Right lobe of liver (tissue), 6 donors: ENCODE data around the gene LRRC72. TPM values are rescaled to one million over a fixed set of nuclear protein-coding genes. Genes with fewer than 3 reads are reported as not detected.
"Not testable (repeated sequence)": the region's sequence is repeated elsewhere in the genome, so short reads cannot be mapped to it uniquely, and the experiment has no call there.

ENCODE experiments used
- ATAC-seq, 4 donors: fragments of 200-7000 bp; cut with Tn5 transposase; one replicate each; pipeline ENCODE4 v1.9.1; 2020; ENCODE audit warnings: mild to moderate bottlenecking in 4 of 4, moderate library complexity in 4 of 4
- DNase-seq, 3 donors: peaks; one replicate each; pipeline ENCODE4 v3.0.0-alpha.2; 2020
- H3K27ac ChIP-seq, 3 donors: fragments of 200-600 bp; one replicate each; pipeline ENCODE4 v1.8.0; 2022
- H3K27me3 ChIP-seq, 2 donors: fragments of 200-600 bp; one replicate each; pipeline ENCODE4 v1.8.0; 2022
- H3K36me3 ChIP-seq, 4 donors: fragments of 200-600 bp; sonication (generic) in 1 of 4; one replicate each; pipeline versions ENCODE4 v1.5.1 to v1.8.0; 2017 to 2022; ENCODE audit warnings: control low read depth in 1 of 4
- H3K4me1 ChIP-seq, 4 donors: fragments of 200-600 bp; sonication (generic) in 1 of 4; one replicate each; pipeline versions ENCODE4 v1.5.1 to v1.8.0; 2017 to 2022; ENCODE audit warnings: control low read depth in 1 of 4
- H3K4me3 ChIP-seq, 3 donors: fragments of 200-600 bp; one replicate each; pipeline ENCODE4 v1.8.0; 2022
- H3K9me3 ChIP-seq, 4 donors: fragments of 200-600 bp; sonication (generic) in 1 of 4; one replicate each; pipeline versions ENCODE4 v1.5.1 to v1.8.0; 2017 to 2022; ENCODE audit warnings: control low read depth in 1 of 4
- POLR2A ChIP-seq: fragments of 450-650 bp; IDR thresholded peaks from one replicate; pipeline ENCODE4 v1.6.1; 2017; ENCODE audit warnings: antibody characterized with exemption, mild to moderate bottlenecking
- WGBS: methylation state at CpG from one replicate; pipeline ENCODE4 v1.1.6; 2018; ENCODE audit warnings: low coverage, low lambda C conversion rate; ENCODE audit not compliant: insufficient coverage; ENCODE audit errors: missing lambda C conversion rate; 5-methylcytosine and 5-hydroxymethylcytosine counted together
- intact Hi-C, 2 donors: fragments of 100-400 bp; cut with DNase I; formaldehyde crosslinking; loops; one replicate each; pipeline versions ENCODE4 v1.11.2 to v1.14.1; 2022
- total RNA-seq, 6 experiments: library from RNA; depleted of rRNA in 2 of 6; stranded (reverse); fragments of >200 nt in 2 of 6; fragmentation: NEBNext Ultra II Directional in 3 of 6; extraction: Animal tissue kit (Norgen Biotek cat#: 25700) in 3 of 6; gene quantifications; one replicate each; pipeline versions ENCODE4 v1.1.0 to v1.2.4, GENCODE V29; 2016 to 2023
- TF ChIP-seq, protein P1 (sequence below), 4 donors: fragments of 200-600 bp in 3 of 4; fragments of 450-650 bp in 1 of 4; IDR thresholded peaks; one replicate each; pipeline versions ENCODE4 v1.5.1 to v1.8.0; 2016 to 2022; ENCODE audit warnings: antibody characterized with exemption in 4 of 4, mild to moderate bottlenecking in 2 of 4
- donor health status: DM: no; HTN: yes; CAD: no.
- donor health status: DM: no; HTN: no; CAD: no.
- donor health status: DM: no; HTN: no; CAD: no.
- donor health status: DM: no; HTN: yes; CAD: no.
- donor health status: DM: no; HTN: yes; CAD: no.

Gene LRRC72
- total RNA-seq, 6 experiments from 2014 or later = not detected

DNA sequence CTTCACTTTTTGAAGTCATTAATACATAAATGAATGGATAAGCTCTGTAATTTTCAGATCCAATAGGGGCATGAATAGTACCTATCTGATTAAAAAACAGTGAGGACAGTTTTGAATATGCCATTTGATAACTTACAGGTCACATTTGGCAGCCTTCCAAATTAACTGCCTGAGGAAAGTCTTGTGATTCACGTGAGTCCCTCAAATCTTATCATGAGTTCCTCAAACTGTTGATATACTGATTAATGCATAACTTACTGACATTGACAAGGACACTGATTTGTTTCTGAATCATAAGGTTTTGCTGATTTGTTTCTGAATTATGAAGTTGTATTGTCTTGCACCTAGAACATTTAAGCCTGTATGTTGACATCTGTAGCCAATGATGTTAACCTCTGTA lies 63.8 kb downstream of the LRRC72 start:
- no peak for TF ChIP-seq POLR2A
- TF ChIP-seq, protein P1, sequence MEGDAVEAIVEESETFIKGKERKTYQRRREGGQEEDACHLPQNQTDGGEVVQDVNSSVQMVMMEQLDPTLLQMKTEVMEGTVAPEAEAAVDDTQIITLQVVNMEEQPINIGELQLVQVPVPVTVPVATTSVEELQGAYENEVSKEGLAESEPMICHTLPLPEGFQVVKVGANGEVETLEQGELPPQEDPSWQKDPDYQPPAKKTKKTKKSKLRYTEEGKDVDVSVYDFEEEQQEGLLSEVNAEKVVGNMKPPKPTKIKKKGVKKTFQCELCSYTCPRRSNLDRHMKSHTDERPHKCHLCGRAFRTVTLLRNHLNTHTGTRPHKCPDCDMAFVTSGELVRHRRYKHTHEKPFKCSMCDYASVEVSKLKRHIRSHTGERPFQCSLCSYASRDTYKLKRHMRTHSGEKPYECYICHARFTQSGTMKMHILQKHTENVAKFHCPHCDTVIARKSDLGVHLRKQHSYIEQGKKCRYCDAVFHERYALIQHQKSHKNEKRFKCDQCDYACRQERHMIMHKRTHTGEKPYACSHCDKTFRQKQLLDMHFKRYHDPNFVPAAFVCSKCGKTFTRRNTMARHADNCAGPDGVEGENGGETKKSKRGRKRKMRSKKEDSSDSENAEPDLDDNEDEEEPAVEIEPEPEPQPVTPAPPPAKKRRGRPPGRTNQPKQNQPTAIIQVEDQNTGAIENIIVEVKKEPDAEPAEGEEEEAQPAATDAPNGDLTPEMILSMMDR (IDR thresholded peaks at IDR 0.05) = no peak
- H3K27me3 ChIP-seq = no peaks in the 10 kb centered on the region
- WGBS = 8% methylated on average over 1 of the region's 1 CpG
- DNase-seq (no peak), ATAC-seq (no peak)
- H3K9me3 ChIP-seq = no peaks in the 10 kb centered on the region
- H3K4me3 ChIP-seq = no peak overlapping the region
- no peaks in the 10 kb centered on the region for H3K36me3 ChIP-seq
- no peak overlapping the region for H3K27ac ChIP-seq
- intact Hi-C loops = no loop called here
- no peaks in the 10 kb centered on the region for H3K4me1 ChIP-seq

DNA sequence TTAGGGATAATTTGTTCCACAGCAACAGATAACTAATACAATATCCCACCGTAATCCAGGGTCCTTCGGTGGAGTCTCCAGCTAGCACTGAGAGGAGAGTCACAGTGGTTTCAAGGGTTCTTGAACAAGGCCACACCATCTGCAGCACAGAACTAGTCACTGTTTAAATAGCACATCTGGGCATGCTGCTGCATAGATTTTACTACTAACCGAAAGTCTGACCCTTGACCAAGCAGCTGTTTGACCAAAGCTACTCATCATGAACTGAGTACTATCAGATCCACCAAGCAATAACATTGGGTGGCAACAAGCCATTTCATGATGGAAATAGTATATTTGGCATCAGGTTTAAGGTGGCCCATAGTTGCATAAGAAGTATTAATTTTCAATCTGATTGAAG lies 65.8 kb downstream of the LRRC72 start:
- TF ChIP-seq, protein P1 (IDR thresholded peaks at IDR 0.05) = no peak
- no peak for TF ChIP-seq POLR2A
- Histone ChIP-seq H3K36me3 (no peaks in the 10 kb centered on the region), H3K27me3 (no peaks in the 10 kb centered on the region), H3K4me3 (no peak overlapping the region), H3K9me3 (no peaks in the 10 kb centered on the region), H3K4me1 (no peaks in the 10 kb centered on the region), H3K27ac (no peak overlapping the region)
- intact Hi-C loops = no loop called here
- DNase-seq (no peak), ATAC-seq (peak in 1 of 4 donors; percentile 30)
- 42% methylated on average over 2 of the region's 3 CpGs for WGBS

DNA sequence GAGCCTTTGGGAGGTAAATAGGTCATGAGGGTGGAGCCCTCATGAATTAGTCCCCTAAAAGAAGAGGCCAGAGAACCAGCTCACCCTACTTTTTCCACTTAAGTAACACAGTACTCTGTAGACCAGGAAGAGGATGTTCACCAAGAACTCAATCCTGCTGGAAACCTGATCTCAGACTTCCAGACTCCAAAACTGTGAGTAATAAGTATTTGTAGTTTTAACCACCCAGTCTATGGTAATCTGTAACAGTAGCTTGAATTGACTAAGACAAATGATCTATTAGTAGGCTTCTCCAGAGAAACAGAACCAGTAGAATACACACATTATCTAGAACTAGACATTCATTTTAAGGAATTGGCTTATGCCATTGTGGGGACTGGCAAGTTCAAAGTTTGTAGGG lies 67.4 kb downstream of the LRRC72 start:
- no peak for ATAC-seq
- Histone ChIP-seq H3K9me3 (no peaks in the 10 kb centered on the region), H3K36me3 (no peaks in the 10 kb centered on the region), H3K27ac (no peak overlapping the region), H3K27me3 (no peaks in the 10 kb centered on the region), H3K4me1 (no peaks in the 10 kb centered on the region), H3K4me3 (no peak overlapping the region)
- no peak for TF ChIP-seq POLR2A
- TF ChIP-seq, protein P1 (IDR thresholded peaks at IDR 0.05) = no peak
- no peak for DNase-seq
- intact Hi-C loops = no loop called here

DNA sequence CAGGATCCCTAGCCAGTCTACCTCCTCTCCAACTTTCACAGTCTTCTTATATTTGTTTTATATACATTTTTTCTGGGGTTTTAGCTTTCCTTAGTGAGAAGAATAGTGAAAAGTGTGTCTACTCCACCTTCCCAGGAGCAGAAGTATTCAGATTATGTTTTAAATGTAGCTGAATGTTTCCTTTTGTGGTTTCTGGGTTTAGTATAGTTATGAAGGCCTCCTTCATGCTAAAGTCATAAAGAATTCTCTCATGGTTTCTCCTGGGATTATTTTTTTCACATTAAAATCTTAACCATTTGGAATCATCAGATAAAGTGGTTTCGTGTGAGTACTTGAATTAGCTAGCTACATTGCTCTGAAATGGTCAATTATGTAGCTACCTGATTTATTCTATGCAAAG lies 68.1 kb downstream of the LRRC72 start:
- Histone ChIP-seq H3K4me1 (no peaks in the 10 kb centered on the region), H3K27me3 (no peaks in the 10 kb centered on the region), H3K9me3 (no peaks in the 10 kb centered on the region), H3K4me3 (no peak overlapping the region), H3K27ac (no peak overlapping the region), H3K36me3 (peaks cover 0 to under 1% (median 0%) of the 10 kb centered on the region in 4 donors)
- no peak for DNase-seq
- 92% methylated on average over 1 of the region's 1 CpG for WGBS
- ATAC-seq = no peak
- no peak for TF ChIP-seq POLR2A
- TF ChIP-seq, protein P1 (IDR thresholded peaks at IDR 0.05) = no peak
- intact Hi-C loops = no loop called here

DNA sequence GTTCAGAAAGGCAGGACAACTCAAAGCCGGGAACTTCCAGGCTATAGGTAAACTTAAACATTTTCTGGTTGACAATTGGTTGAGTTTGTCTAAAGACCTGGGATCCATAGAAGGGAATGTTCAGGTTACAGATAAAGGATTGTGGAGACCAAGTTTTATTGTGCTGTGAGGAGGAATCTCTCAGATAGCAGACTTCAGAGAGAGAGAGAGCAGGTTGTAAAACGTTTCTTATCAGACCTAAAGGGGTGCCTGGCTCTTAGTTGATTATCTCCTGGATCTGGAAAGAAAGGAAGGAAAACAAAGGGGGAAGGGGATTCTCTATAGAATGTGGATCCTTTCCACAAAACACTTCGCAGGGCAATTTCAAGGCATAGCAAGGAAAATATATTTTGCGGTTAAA lies 69.0 kb downstream of the LRRC72 start:
- ATAC-seq, DNase-seq, H3K27me3 ChIP-seq, intact Hi-C loops, H3K9me3 ChIP-seq, H3K4me1 ChIP-seq, H3K36me3 ChIP-seq, H3K4me3 ChIP-seq, H3K27ac ChIP-seq: not testable (repeated sequence)
- WGBS = 82% methylated on average over 4 of the region's 4 CpGs
